ENCODE data around the gene SLC43A1.

The SLC43A1 gene

DNA sequence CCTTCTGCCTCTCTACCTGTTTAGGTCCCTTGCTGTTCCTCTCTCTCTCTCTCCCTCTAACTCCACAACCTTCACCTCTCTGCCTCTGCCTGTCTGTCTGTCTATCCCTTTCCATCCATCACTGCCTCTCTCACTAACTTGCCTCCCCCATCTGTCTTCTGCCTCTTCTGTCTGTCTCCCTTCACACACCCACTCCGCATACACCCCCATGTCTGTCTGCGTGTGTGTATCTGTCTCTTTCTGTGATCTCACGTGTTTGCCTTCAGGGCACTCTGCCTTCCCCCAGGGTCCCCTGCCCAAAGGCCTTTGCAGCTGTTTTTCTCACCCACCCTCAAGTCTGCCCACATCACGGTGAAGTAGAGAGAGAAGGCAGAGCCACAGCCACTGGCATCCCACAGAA, 47.2 kb downstream of the SLC43A1 start:
- Histone ChIP-seq H3K27me3 (ENCODE audit: insufficient read depth, low read length) (no peaks in the 10 kb centered on the region), H3K18ac (ENCODE audit: low read length) (no peak overlapping the region), H4K12ac (ENCODE audit: low read depth, low read length) (no peak overlapping the region), H2AK5ac (ENCODE audit: low read length) (no peak overlapping the region), H3K14ac (ENCODE audit: low read length) (no peak overlapping the region), H3K36me3 (ENCODE audit: control insufficient read depth in 1 of 2, insufficient read depth in 2 of 2, low read length in 2 of 2) (no peaks in the 10 kb centered on the region), H3K27ac (ENCODE audit: low read depth, low read length) (no peak overlapping the region), H4K8ac (ENCODE audit: low read depth, low read length) (no peak overlapping the region), H3K23ac (ENCODE audit: low read length) (no peak overlapping the region), H2BK12ac (ENCODE audit: low read length) (no peak overlapping the region), H3K9ac (ENCODE audit: low read length) (no peak overlapping the region), H4K91ac (ENCODE audit: low read depth, low read length) (no peak overlapping the region), H3K4me2 (ENCODE audit: low read length) (no peak overlapping the region), H3K4ac (ENCODE audit: low read depth, low read length) (no peak overlapping the region), H2BK120ac (ENCODE audit: insufficient read depth, low read length, poor library complexity) (no peak overlapping the region), H2BK5ac (ENCODE audit: low read depth, low read length, poor library complexity) (no peak overlapping the region), H3K79me2 (ENCODE audit: control insufficient read depth, insufficient read depth, low read length, poor library complexity) (no peaks in the 10 kb centered on the region), H3K9me3 (ENCODE audit: insufficient read depth, low read depth, low read length) (no peaks in the 10 kb centered on the region), H2AFZ (ENCODE audit: insufficient read depth, low read length, poor library complexity) (no peak overlapping the region), H3K79me1 (ENCODE audit: low read length) (no peaks in the 10 kb centered on the region), H3K4me1 (ENCODE audit: control insufficient read depth in 1 of 2, insufficient read depth in 2 of 2, low read length in 2 of 2) (no peaks in the 10 kb centered on the region), H3K4me3 (ENCODE audit: low read depth, low read length) (no peak overlapping the region)
- WGBS (ENCODE audit: extremely low coverage, insufficient coverage, insufficient read length) = no CpG with 5 or more reads among the region's 4 CpGs
- DNase-seq = no peak

DNA sequence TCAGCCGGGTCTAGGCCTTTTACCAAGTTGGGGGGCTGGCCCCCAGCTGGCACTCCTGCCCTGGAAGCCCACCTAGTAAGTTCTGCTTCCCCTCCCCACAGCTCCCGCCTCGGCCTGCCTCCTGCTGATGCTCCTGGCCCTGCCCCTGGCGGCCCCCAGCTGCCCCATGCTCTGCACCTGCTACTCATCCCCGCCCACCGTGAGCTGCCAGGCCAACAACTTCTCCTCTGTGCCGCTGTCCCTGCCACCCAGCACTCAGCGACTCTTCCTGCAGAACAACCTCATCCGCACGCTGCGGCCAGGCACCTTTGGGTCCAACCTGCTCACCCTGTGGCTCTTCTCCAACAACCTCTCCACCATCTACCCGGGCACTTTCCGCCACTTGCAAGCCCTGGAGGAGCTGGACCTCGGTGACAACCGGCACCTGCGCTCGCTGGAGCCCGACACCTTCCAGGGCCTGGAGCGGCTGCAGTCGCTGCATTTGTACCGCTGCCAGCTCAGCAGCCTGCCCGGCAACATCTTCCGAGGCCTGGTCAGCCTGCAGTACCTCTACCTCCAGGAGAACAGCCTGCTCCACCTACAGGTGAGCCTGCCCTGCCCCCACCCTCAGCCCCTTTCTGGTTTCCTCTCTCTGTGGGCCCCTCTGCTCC, 47.9 kb downstream of the SLC43A1 start:
- no peaks in the 10 kb centered on the region for H3K9me3 ChIP-seq (ENCODE audit: insufficient read depth, low read depth, low read length)
- no peaks in the 10 kb centered on the region for H3K79me1 ChIP-seq (ENCODE audit: low read length)
- H3K23ac ChIP-seq (ENCODE audit: low read length) = no peak overlapping the region
- no peak overlapping the region for H3K27ac ChIP-seq (ENCODE audit: low read depth, low read length)
- H2BK5ac ChIP-seq (ENCODE audit: low read depth, low read length, poor library complexity) = no peak overlapping the region
- H3K9ac ChIP-seq (ENCODE audit: low read length) = no peak overlapping the region
- no peak overlapping the region for H3K18ac ChIP-seq (ENCODE audit: low read length)
- H2BK12ac ChIP-seq (ENCODE audit: low read length) = no peak overlapping the region
- no peak overlapping the region for H3K4me2 ChIP-seq (ENCODE audit: low read length)
- H4K91ac ChIP-seq (ENCODE audit: low read depth, low read length) = no peak overlapping the region
- DNase-seq = no peak
- H3K79me2 ChIP-seq (ENCODE audit: control insufficient read depth, insufficient read depth, low read length, poor library complexity) = no peaks in the 10 kb centered on the region
- H3K14ac ChIP-seq (ENCODE audit: low read length) = no peak overlapping the region
- H3K4ac ChIP-seq (ENCODE audit: low read depth, low read length) = no peak overlapping the region
- H3K4me1 ChIP-seq (ENCODE audit: control insufficient read depth in 1 of 2, insufficient read depth in 2 of 2, low read length in 2 of 2) = no peaks in the 10 kb centered on the region
- H2AK5ac ChIP-seq (ENCODE audit: low read length) = no peak overlapping the region
- no CpG with 5 or more reads among the region's 23 CpGs for WGBS (ENCODE audit: extremely low coverage, insufficient coverage, insufficient read length)
- no peak overlapping the region for H3K4me3 ChIP-seq (ENCODE audit: low read depth, low read length)
- H2AFZ ChIP-seq (ENCODE audit: insufficient read depth, low read length, poor library complexity) = no peak overlapping the region
- H3K36me3 ChIP-seq (ENCODE audit: control insufficient read depth in 1 of 2, insufficient read depth in 2 of 2, low read length in 2 of 2) = no peaks in the 10 kb centered on the region
- H4K8ac ChIP-seq (ENCODE audit: low read depth, low read length) = no peak overlapping the region
- no peak overlapping the region for H4K12ac ChIP-seq (ENCODE audit: low read depth, low read length)
- no peak overlapping the region for H2BK120ac ChIP-seq (ENCODE audit: insufficient read depth, low read length, poor library complexity)
- H3K27me3 ChIP-seq (ENCODE audit: insufficient read depth, low read length) = peaks cover 5% of the 10 kb centered on the region

DNA sequence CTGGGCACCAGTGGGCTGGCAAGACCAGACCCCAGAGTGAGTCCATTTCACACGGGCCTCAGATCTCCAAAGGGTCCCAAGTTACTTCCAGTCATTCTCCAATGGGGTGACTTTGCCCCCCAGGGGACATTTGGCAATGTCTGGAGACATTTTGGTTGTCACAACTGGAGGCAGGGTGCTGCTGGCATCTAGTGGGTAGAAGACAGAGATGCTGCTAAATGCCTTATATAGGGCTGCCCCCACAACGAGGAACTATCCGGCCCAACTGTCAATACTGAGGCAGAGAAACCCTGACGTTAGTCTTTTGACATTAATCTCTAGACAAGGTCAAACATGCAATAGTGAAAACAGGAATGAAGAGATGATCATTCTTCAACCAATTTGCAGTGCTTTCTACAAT, 48.8 kb downstream of the SLC43A1 start:
- no peak overlapping the region for H3K27ac ChIP-seq (ENCODE audit: low read depth, low read length)
- no CpG with 5 or more reads among the region's 4 CpGs for WGBS (ENCODE audit: extremely low coverage, insufficient coverage, insufficient read length)

DNA sequence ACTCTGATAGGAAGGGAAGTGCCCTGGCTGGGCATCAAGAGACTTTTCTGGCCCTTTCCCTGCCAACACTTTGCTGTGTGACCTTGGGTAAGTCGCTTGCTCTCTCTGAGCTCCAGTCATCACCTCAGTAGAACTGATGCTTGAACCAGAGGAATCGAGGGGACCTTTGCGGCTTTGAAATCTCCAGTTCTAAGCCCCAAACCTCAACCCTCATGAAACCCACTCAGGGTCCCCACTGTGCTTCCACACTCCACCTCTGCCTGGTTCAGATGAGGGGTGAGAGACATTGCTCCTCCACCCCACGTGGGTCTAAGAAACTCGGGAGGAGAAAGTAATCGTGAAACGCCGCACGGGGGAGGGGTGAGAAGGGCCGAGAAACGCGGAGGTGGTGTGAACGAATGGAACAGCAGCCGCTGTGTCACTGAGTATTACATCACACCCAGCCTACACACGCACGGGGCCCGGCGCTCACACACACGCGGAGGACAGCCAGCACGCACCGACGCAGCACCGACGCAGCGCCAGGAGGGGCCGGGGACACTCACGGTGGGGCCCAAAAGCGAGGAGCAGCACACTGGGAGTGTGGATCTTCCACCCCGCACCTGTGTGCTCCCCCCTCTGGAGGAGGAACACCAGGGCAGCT, 50.8 kb downstream of the SLC43A1 start:
- H3K4me2 ChIP-seq (ENCODE audit: low read length) = no peak overlapping the region

More for the DNA sequence above, 48.8 kb downstream of the SLC43A1 start:
- Histone ChIP-seq H4K12ac (ENCODE audit: low read depth, low read length) (no peak overlapping the region), H3K79me1 (ENCODE audit: low read length) (no peaks in the 10 kb centered on the region), H2BK12ac (ENCODE audit: low read length) (no peak overlapping the region), H3K18ac (ENCODE audit: low read length) (no peak overlapping the region), H3K27me3 (ENCODE audit: insufficient read depth, low read length) (peaks cover 11% of the 10 kb centered on the region), H3K4me3 (ENCODE audit: low read depth, low read length) (no peak overlapping the region), H2AK5ac (ENCODE audit: low read length) (no peak overlapping the region), H3K36me3 (ENCODE audit: control insufficient read depth in 1 of 2, insufficient read depth in 2 of 2, low read length in 2 of 2) (no peaks in the 10 kb centered on the region), H3K9me3 (ENCODE audit: insufficient read depth, low read depth, low read length) (peaks cover 1% of the 10 kb centered on the region), H2BK120ac (ENCODE audit: insufficient read depth, low read length, poor library complexity) (no peak overlapping the region), H2AFZ (ENCODE audit: insufficient read depth, low read length, poor library complexity) (no peak overlapping the region), H4K91ac (ENCODE audit: low read depth, low read length) (no peak overlapping the region), H3K4me1 (ENCODE audit: control insufficient read depth in 1 of 2, insufficient read depth in 2 of 2, low read length in 2 of 2) (no peaks in the 10 kb centered on the region), H4K8ac (ENCODE audit: low read depth, low read length) (no peak overlapping the region), H3K9ac (ENCODE audit: low read length) (no peak overlapping the region), H3K4ac (ENCODE audit: low read depth, low read length) (no peak overlapping the region), H3K14ac (ENCODE audit: low read length) (no peak overlapping the region), H3K23ac (ENCODE audit: low read length) (no peak overlapping the region), H3K79me2 (ENCODE audit: control insufficient read depth, insufficient read depth, low read length, poor library complexity) (no peaks in the 10 kb centered on the region), H3K4me2 (ENCODE audit: low read length) (no peak overlapping the region), H2BK5ac (ENCODE audit: low read depth, low read length, poor library complexity) (no peak overlapping the region)
- DNase-seq = no peak

More for the DNA sequence above, 50.8 kb downstream of the SLC43A1 start:
- H3K4ac ChIP-seq (ENCODE audit: low read depth, low read length) = no peak overlapping the region
- no peak overlapping the region for H2AK5ac ChIP-seq (ENCODE audit: low read length)
- no CpG with 5 or more reads among the region's 30 CpGs for WGBS (ENCODE audit: extremely low coverage, insufficient coverage, insufficient read length)
- H3K79me2 ChIP-seq (ENCODE audit: control insufficient read depth, insufficient read depth, low read length, poor library complexity) = no peaks in the 10 kb centered on the region
- no peaks in the 10 kb centered on the region for H3K79me1 ChIP-seq (ENCODE audit: low read length)
- H3K9me3 ChIP-seq (ENCODE audit: insufficient read depth, low read depth, low read length) = peaks cover 1% of the 10 kb centered on the region
- no peak overlapping the region for H2AFZ ChIP-seq (ENCODE audit: insufficient read depth, low read length, poor library complexity)
- H3K4me1 ChIP-seq (ENCODE audit: control insufficient read depth in 1 of 2, insufficient read depth in 2 of 2, low read length in 2 of 2) = peaks cover 2 to 5% of the 10 kb centered on the region in 2 experiments
- H4K8ac ChIP-seq (ENCODE audit: low read depth, low read length) = no peak overlapping the region
- no peak overlapping the region for H3K14ac ChIP-seq (ENCODE audit: low read length)
- no peak overlapping the region for H3K23ac ChIP-seq (ENCODE audit: low read length)
- H2BK12ac ChIP-seq (ENCODE audit: low read length) = no peak overlapping the region
- H2BK5ac ChIP-seq (ENCODE audit: low read depth, low read length, poor library complexity) = no peak overlapping the region
- no peak overlapping the region for H3K18ac ChIP-seq (ENCODE audit: low read length)
- H4K12ac ChIP-seq (ENCODE audit: low read depth, low read length) = no peak overlapping the region
- H3K4me3 ChIP-seq (ENCODE audit: low read depth, low read length) = no peak overlapping the region
- no peaks in the 10 kb centered on the region for H3K36me3 ChIP-seq (ENCODE audit: control insufficient read depth in 1 of 2, insufficient read depth in 2 of 2, low read length in 2 of 2)
- H3K9ac ChIP-seq (ENCODE audit: low read length) = no peak overlapping the region
- peaks cover 28% of the 10 kb centered on the region for H3K27me3 ChIP-seq (ENCODE audit: insufficient read depth, low read length)
- H3K27ac ChIP-seq (ENCODE audit: low read depth, low read length) = no peak overlapping the region
- H4K91ac ChIP-seq (ENCODE audit: low read depth, low read length) = no peak overlapping the region
- peak in 1 of 2 donors; percentile 43 for DNase-seq
- no peak overlapping the region for H2BK120ac ChIP-seq (ENCODE audit: insufficient read depth, low read length, poor library complexity)
